Fibroblast of skin of right quadriceps (primary cell): ENCODE results near the gene HMCN1.
"Not testable (repeated sequence)": the region's sequence is repeated elsewhere in the genome, so short reads cannot be mapped to it uniquely, and the experiment has no call there.

Experiments
- DNase-seq: peaks from one replicate; pipeline ENCODE4 v3.0.0-alpha.2; 2013

Gene HMCN1

GRCh38 chr1:186210258-186210657, 476.1 kb downstream of the HMCN1 start:
- no peak for DNase-seq

- not testable (repeated sequence) for DNase-seq
Observed at GRCh38 chr1:186211583-186211982, 477.4 kb downstream of the HMCN1 start.

GRCh38 chr1:186212568-186213224, 478.5 kb downstream of the HMCN1 start:
- peak; percentile 92 for DNase-seq

GRCh38 chr1:186213225-186213607, 479.0 kb downstream of the HMCN1 start:
- no peak for DNase-seq

- DNase-seq: peak; percentile 33
Observed at GRCh38 chr1:186214791-186215190, 480.6 kb downstream of the HMCN1 start.

- no peak for DNase-seq
Observed at GRCh38 chr1:186215636-186216035, 481.4 kb downstream of the HMCN1 start.

- DNase-seq: no peak
Observed at GRCh38 chr1:186218654-186219352, 484.6 kb downstream of the HMCN1 start.

GRCh38 chr1:186220067-186220466, 485.9 kb downstream of the HMCN1 start:
- DNase-seq: no peak

- DNase-seq: no peak
Observed at GRCh38 chr1:186220911-186221310, 486.7 kb downstream of the HMCN1 start.

- DNase-seq: peak; percentile 54
Observed at GRCh38 chr1:186225096-186225495, 490.9 kb downstream of the HMCN1 start.

GRCh38 chr1:186228749-186229148, 494.6 kb downstream of the HMCN1 start:
- no peak for DNase-seq

- no peak for DNase-seq
Observed at GRCh38 chr1:186231861-186232436, 497.8 kb downstream of the HMCN1 start.

- DNase-seq: no peak
Observed at GRCh38 chr1:186234976-186235686, 500.9 kb downstream of the HMCN1 start.

- no peak for DNase-seq
Observed at GRCh38 chr1:186235696-186236095, 501.5 kb downstream of the HMCN1 start.

- peak; percentile 95 for DNase-seq
Observed at GRCh38 chr1:186236921-186237320, 502.7 kb downstream of the HMCN1 start.

GRCh38 chr1:186239171-186239570, 505.0 kb downstream of the HMCN1 start:
- peak; percentile 67 for DNase-seq

GRCh38 chr1:186240436-186240835, 506.2 kb downstream of the HMCN1 start:
- no peak for DNase-seq
